ENCODE data around the gene ZNF827. TPM values are rescaled to one million over a fixed set of nuclear protein-coding genes. Genes with fewer than 3 reads are reported as not detected.
A peak's percentile ranks its signal among the peaks of the same experiment; 100 is the strongest.

ZNF827 gene
- polyA plus RNA-seq, 10 donors, result 12.9 to 24.0 (median 16.5) TPM

DNA sequence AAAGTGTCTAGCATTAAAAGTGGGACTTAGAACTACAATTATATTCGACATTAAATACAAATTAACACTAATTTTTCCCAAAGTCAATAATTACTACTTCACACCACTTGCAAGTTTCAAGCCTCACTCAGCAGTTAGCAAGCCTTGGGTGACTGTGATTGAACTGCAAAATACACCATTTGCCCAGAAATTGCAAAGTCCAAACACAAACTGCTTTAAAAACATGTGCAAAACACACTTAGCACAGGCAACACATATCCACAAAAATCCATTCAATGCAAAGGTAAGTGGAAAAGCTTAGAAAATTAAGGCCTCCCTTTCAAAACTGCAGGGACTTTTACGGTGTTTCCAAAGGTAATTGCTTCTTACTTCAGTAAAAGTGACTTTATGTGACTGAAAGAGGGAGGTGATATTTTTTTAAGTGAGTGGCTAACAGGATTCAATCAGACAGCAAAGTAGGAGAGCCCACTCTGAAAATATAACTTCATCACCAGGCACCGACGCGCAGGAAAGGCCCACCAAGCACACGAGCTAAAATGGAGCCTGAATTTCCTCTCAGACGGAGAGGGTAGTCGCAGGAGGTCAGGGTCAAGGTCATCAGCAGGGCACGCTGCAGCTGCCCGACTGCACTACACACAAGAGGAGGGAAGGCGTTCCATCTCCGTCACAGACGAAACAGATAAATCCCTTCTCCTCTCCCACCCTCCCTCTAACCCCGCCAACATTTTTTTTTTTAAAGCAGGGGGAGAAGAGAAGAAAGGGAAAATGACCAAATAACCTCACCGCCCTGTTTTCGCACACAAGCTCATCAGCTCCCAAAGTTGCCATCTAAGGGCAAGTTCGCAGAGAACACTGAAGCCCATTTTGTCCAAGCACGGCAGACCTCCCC lies 3.1 kb downstream of the ZNF827 start:
- peak in 2 of 3 donors; percentile 38 to 59 for DNase-seq

DNA sequence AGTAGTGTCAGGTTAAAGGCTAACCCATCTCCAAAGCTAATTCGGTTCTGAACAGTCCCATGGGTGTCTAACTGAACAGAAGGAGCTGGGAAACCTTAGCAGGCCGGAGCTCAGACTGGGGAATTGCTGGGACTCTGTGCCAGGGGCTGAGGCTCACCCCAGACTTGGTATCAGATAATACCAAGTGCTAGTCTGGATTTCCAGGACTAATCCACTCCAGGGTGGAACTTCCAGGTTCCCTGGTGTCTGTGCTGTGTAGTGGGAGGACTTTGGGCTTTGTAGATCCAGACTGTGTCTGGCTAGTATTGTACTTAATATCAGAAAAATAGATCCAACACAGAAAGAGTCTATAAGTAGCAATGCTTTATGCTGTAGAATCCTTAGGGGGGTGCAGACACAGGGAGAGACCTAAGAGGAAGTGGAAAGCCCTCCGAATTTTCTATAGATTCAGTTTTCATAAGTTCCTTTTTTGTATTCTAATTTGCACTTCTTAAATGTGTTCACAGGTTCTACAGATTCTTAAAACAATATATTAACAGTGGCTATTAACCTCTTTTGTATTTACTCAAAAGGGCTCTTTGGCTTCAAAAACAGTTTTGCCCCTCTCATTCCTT lies 4.1 kb downstream of the ZNF827 start:
- DNase-seq, result no peak

GRCh38 chr4:145933134-145933533 lies 5.5 kb downstream of the ZNF827 start:
- DNase-seq, result no peak

DNA sequence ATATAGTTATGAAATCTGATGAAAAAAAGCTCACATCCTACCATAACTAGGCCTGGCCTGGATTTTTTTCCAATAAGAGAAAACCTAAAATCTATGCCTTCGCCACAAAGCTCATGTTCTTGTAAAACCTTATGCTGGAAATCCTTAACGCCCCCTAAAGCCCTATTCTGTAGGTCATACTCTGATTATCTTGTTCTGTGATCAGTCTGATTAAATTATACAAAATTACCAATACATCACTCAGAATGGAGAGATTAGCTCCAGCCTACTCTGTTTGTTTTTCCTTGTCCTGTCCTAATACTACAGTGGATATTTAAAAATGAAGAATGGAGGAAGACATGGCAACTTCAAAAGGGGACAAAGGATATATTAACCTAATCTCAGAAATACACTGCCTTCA lies 7.2 kb downstream of the ZNF827 start:
- no peak for DNase-seq

- DNase-seq, result no peak
These were observed 8.0 kb downstream of the ZNF827 start for GRCh38 chr4:145930592-145930991.

- DNase-seq, result no peak
These were observed 9.0 kb downstream of the ZNF827 start for GRCh38 chr4:145929415-145930178.

DNA sequence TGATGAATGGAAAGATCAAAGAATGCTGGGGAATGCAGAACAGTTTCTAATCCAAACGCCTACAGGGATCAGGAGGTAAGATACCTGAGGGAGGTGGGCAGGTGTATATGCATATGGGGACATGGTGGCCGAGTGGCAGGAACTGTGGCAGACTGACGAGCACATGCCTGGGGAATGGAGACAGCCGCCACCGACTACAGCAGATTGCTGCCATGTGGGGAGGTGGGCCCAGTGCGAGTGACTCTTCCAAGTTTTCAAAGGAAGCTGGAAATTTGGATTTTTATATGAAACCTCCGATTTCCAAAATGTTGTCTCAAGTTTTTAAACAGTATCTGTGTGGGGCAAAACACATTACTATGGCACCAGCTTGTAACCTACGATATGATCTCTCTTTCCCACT lies 9.9 kb downstream of the ZNF827 start:
- DNase-seq, result no peak

- DNase-seq, result peak in 1 of 3 donors; percentile 48
These were observed 11.6 kb downstream of the ZNF827 start for GRCh38 chr4:145927030-145927429.

GRCh38 chr4:145921231-145921630 lies 17.4 kb downstream of the ZNF827 start:
- no peak for DNase-seq

- DNase-seq, result peak; percentile 44 to 86 (median 56)
These were observed 18.4 kb downstream of the ZNF827 start for GRCh38 chr4:145920205-145920604.

- DNase-seq, result no peak
These were observed 26.2 kb downstream of the ZNF827 start for GRCh38 chr4:145912376-145912775.

DNA sequence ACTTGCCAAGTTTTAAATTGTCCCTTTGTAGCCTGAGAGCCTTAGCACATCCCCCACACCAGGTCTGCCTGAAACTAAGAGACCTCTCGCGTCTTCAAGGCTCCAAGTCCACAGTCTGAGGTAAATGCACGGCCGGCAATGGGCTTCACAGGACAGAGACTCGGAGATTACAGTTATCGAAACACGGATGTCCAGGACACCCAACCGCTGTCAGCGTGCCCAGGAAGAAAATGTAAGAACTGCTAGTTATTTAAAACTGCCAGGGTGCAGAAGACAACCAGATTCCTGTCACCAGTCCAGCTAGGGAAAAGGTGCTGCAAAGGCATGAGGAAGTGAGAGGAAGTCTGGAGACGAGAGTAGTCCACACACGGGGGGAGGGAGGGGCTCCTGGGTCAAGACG lies 28.9 kb downstream of the ZNF827 start:
- DNase-seq, result peak in 1 of 3 donors; percentile 36

- peak in 1 of 3 donors; percentile 62 for DNase-seq
These were observed 29.3 kb downstream of the ZNF827 start for GRCh38 chr4:145909281-145909715.

DNA sequence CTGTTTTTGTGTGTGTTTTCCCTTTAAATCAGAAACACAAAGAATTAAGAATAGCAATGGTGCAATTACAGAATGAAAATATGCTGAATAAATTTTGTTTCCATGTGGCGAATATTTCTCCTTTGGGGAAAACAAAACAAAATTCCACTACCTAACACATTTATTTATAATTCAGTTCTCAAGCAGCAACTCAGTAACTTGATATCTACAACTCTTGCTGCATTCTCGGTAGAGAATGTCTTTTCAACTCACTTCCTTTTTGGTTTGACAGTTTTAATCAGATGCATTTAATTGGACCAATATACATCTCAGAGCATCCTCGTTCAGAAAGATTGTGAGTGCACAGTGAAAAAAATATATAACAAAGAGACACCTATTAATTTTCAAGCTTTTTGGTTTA lies 30.8 kb downstream of the ZNF827 start:
- peak in 2 of 3 donors; percentile 27 to 68 for DNase-seq

DNA sequence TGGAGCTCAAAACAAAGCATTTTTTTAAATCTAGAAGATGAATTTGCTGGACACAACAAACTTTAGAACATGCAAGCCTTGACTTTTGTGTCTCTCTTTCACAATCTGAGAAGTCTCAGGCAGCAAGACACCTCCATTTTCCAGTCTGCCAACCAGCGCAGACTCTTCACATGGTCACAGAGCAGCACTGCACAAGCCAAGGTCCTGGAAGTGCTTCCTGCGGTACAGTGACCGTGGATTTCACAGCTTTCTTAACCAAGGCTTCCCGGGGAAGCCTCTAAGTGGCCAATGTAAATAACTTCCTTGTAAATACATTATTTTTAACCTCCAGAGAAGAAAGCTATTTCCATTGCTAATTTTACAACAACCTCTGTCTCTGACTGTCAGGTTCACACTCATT lies 31.2 kb downstream of the ZNF827 start:
- DNase-seq, result no peak

GRCh38 chr4:145904413-145905177 lies 34.0 kb downstream of the ZNF827 start:
- DNase-seq, result no peak

GRCh38 chr4:145902522-145902921 lies 36.1 kb downstream of the ZNF827 start:
- DNase-seq, result no peak

- no peak for DNase-seq
These were observed 38.6 kb downstream of the ZNF827 start for GRCh38 chr4:145899886-145900460.

DNA sequence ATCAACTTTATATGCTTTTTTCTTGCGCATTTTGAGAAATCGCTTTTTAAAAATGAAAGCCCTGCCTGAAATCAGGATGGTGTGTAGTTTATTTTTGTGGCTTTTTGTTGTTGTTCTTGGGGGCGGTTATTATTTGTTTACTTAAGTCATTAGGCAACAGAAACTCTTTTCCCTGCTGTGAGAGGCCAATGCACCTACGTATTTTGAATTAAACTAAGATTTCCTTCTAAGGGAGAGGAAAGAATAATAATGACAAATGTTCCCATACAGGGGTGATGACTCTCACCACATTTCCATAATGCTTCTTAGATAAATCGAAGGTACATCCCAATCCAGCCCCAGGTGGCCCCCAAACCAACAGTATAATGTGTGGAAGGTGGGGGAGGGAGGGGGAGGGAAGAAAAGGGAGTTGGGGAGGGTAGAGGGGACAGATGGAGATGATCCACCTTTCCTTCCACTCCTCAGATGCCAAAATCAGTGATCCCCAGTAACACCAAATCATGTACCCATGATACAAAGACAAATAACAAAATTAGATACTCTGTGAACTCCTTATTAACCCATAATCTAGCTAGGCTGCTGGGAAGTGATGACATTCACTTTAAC lies 39.6 kb downstream of the ZNF827 start:
- no peak for DNase-seq

GRCh38 chr4:145898466-145898865 lies 40.2 kb downstream of the ZNF827 start:
- DNase-seq, result no peak

GRCh38 chr4:145895056-145895455 lies 43.6 kb downstream of the ZNF827 start:
- DNase-seq, result no peak
